GM18861 (cell line): ENCODE measurements around the gene TVP23B.
A peak's percentile ranks its signal among the peaks of the same experiment; 100 is the strongest.
"Not testable (repeated sequence)": the region's sequence is repeated elsewhere in the genome, so short reads cannot be mapped to it uniquely, and the experiment has no call there.

Experiments
- ATAC-seq: cut with Tn5 transposase; IDR thresholded peaks from one replicate; pipeline ENCODE4 v1.9.1; 2021; ENCODE audit not compliant: unreplicated experiment

TVP23B gene

GRCh38 chr17:18786890-18787289, 5.9 kb downstream of the TVP23B start:
- not testable (repeated sequence) for ATAC-seq

GRCh38 chr17:18791402-18791801, 10.4 kb downstream of the TVP23B start:
- ATAC-seq, result not testable (repeated sequence)

GRCh38 chr17:18794841-18795240, 13.9 kb downstream of the TVP23B start:
- not testable (repeated sequence) for ATAC-seq

GRCh38 chr17:18796887-18797286, 15.9 kb downstream of the TVP23B start:
- not testable (repeated sequence) for ATAC-seq

- not testable (repeated sequence) for ATAC-seq
Measured at GRCh38 chr17:18803458-18804245, 22.7 kb downstream of the TVP23B start.

- ATAC-seq, result not testable (repeated sequence)
Measured at GRCh38 chr17:18815924-18816323, 34.9 kb downstream of the TVP23B start.

GRCh38 chr17:18816489-18817371, 35.7 kb downstream of the TVP23B start:
- ATAC-seq, result not testable (repeated sequence)

- ATAC-seq, result not testable (repeated sequence)
Measured at GRCh38 chr17:18821430-18821829, 40.4 kb downstream of the TVP23B start.

GRCh38 chr17:18827613-18828012, 46.6 kb downstream of the TVP23B start:
- ATAC-seq, result not testable (repeated sequence)

GRCh38 chr17:18848501-18848900, 67.5 kb downstream of the TVP23B start:
- ATAC-seq, result no peak

GRCh38 chr17:18850679-18851078, 69.7 kb downstream of the TVP23B start:
- no peak for ATAC-seq

- no peak for ATAC-seq
Measured at GRCh38 chr17:18851201-18851600, 70.2 kb downstream of the TVP23B start.

GRCh38 chr17:18854956-18855355, 74.0 kb downstream of the TVP23B start:
- ATAC-seq, result no peak

- peak; percentile 74 for ATAC-seq
Measured at GRCh38 chr17:18855831-18856569, 75.0 kb downstream of the TVP23B start.
